Skin epidermis (tissue), 12 donors: ENCODE results near the gene NLGN4X.
"Not testable (repeated sequence)": the region's sequence is repeated elsewhere in the genome, so short reads cannot be mapped to it uniquely, and the experiment has no call there.

Experiments used
- H3K27ac ChIP-seq, 21 experiments: fragments of 200-600 bp; sonication (generic) in 11 of 21; one replicate each; pipeline ENCODE4 v1.5.0; 2020; ENCODE audit warnings: mild to moderate bottlenecking in 3 of 21, inconsistent platforms in 2 of 21, moderate library complexity in 2 of 21
- H3K4me3 ChIP-seq, 7 experiments: fragments of 200-600 bp; sonication (generic) in 2 of 7; one replicate each; pipeline ENCODE4 v1.5.0; 2020; ENCODE audit warnings: inconsistent platforms in 2 of 7, mild to moderate bottlenecking in 2 of 7, moderate library complexity in 1 of 7

Gene NLGN4X

DNA sequence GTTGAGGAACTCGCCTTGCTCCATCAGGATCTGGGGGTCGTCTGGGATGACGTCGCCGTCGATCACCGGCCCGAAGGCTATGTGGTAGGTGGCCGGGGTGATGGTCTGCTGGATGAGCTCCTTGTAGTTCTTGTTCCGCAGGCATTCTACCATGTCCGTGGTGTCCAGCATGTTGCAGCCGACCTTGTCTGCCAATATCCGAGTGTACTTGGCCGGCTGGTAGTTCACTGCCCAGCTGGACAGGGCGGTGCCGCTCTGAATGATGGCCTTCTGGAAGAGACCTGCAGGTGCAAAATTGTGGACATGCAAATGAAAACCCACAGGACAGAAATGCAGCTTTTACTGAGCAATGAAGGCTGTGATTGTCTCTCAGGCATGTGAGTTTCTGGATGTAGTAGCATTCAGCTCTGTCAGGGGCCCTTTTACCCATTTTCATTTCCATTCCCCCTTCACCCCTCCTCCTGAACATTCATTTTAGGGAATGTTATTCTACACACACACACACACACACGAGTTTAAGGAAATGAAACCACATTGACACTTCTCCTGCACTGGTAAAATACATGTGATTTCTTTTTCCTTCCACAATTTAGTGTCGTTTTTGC is 325.0 kb downstream of the NLGN4X start:
- H3K4me3 ChIP-seq, H3K27ac ChIP-seq: not testable (repeated sequence)

GRCh38 chrX:5898463-5898862 is 330.2 kb downstream of the NLGN4X start:
- H3K27ac ChIP-seq, result no peak overlapping the region
- no peak overlapping the region for H3K4me3 ChIP-seq

DNA sequence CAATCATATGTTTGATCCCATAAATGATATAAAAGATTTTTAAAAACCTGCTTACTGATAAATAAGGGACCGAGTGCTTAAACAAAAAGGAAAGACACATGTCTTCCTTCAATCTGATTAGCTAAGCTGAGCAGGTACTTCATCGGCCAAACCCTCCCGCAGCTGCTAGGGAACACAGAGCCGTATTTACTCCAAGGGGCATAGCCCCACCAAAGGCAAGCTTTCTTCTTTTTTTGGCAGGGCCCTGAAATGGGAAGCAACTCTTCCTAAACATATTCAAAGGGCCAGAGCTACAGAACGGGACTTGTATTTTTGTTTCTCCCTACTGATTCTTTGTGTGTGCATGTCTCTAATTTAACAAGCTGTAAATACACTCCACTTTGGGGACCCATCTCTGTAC is 337.3 kb downstream of the NLGN4X start:
- Histone ChIP-seq H3K4me3 (no peak overlapping the region), H3K27ac (no peak overlapping the region)

- no peak overlapping the region for H3K27ac ChIP-seq
- H3K4me3 ChIP-seq, result no peak overlapping the region
These were observed 351.6 kb downstream of the NLGN4X start for GRCh38 chrX:5876984-5877596.

- H3K27ac ChIP-seq, result no peak overlapping the region
- H3K4me3 ChIP-seq, result no peak overlapping the region
These were observed 358.4 kb downstream of the NLGN4X start for GRCh38 chrX:5870238-5870637.

- Histone ChIP-seq H3K4me3 (no peak overlapping the region), H3K27ac (no peak overlapping the region)
These were observed 358.9 kb downstream of the NLGN4X start for GRCh38 chrX:5869786-5870185.

DNA sequence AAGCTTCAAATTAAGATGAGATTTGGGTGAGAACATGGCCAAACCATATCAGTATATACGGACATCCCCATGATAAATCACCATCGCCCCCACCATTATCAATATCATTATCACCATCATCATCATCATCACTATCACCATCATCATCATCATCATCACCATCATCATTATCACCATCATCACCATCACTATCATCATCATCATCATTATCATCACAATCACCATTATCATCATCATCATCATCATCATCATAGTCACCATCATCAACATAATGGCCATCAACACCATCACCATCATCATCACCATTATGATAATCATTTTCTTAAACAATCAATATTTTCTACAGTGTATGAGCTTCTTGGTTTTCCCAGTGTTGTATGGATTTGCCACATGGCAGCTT is 360.9 kb downstream of the NLGN4X start:
- Histone ChIP-seq H3K27ac (no peak overlapping the region), H3K4me3 (no peak overlapping the region)

DNA sequence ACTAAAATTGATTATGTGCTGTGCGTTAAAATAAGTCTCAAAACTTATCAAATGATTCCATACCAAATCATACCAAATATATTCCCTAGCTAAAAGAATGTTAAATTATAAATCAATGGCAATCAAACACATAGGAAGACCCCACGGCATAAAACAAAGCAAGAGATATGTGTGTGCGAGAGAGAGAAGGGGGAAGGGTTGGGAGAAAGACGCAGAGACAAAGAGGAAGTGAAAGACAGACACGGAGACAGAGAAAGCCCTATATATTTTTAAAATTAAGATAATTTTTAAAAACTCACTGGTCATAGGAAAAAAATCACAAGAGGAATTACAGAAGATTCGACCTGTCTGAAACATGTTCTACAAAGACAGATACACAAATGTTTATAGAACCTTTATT is 371.4 kb downstream of the NLGN4X start:
- no peak overlapping the region for H3K4me3 ChIP-seq
- no peak overlapping the region for H3K27ac ChIP-seq

GRCh38 chrX:5852941-5853340 is 375.7 kb downstream of the NLGN4X start:
- no peak overlapping the region for H3K4me3 ChIP-seq
- H3K27ac ChIP-seq, result no peak overlapping the region

- H3K4me3 ChIP-seq, result no peak overlapping the region
- H3K27ac ChIP-seq, result no peak overlapping the region
These were observed 386.1 kb downstream of the NLGN4X start for GRCh38 chrX:5842601-5843000.
